ENCODE results near the gene RALGPS2. TPM values are rescaled to one million over a fixed set of nuclear protein-coding genes. Genes with fewer than 3 reads are reported as not detected.

RALGPS2 gene
- total and polyA plus RNA-seq, 2 of the 8 experiments (the other 6 are each of a cell fraction or from before 2014, with no cell fraction given), result 6.7 to 38.0 TPM

DNA sequence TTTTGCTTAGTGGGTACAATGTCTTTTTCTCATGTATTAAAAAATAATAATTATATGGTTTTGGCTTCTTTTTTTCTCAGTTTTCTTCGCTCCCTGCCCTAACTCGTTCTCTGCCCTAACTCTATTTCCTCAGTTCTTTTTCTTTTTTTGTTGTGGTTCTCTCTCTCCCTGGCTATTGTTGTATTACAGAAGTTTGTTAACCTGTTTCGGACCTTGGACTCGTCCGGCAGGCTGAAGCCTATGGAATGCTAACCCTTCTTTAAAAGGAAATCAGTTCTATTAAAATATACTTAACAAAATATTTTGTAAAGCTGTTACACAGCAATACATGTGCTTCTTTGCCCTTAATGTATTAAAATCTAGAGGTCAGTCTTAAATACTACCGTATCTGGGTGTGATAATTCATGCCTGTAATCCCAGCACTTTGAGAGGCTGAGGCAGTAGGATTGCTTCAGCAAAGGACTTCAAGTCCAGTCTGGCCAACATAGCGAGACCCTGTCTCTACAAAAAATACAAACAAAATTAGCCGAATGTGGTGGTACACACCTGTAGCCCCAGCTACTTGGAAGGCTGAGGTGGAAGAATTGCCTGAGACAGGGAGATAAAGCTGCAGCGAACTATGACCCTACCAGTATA, 81.7 kb downstream of the RALGPS2 start (continued):
- no peak for TF ChIP-seq RBBP5 (IDR thresholded peaks at IDR 0.05; ENCODE audit: borderline replicate concordance, low read depth, low read length)
- no peak for TF ChIP-seq NRF1 (IDR thresholded peaks at IDR 0.05; ENCODE audit: low read depth, low read length)
- TF ChIP-seq, protein P1, sequence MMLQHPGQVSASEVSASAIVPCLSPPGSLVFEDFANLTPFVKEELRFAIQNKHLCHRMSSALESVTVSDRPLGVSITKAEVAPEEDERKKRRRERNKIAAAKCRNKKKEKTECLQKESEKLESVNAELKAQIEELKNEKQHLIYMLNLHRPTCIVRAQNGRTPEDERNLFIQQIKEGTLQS (IDR thresholded peaks at IDR 0.05; ENCODE audit: insufficient read depth, low read depth, low read length), result no peak
